ENCODE data around the gene FRMD3.
"Not testable (repeated sequence)": the region's sequence is repeated elsewhere in the genome, so short reads cannot be mapped to it uniquely, and the experiment has no call there.

The FRMD3 gene

DNA sequence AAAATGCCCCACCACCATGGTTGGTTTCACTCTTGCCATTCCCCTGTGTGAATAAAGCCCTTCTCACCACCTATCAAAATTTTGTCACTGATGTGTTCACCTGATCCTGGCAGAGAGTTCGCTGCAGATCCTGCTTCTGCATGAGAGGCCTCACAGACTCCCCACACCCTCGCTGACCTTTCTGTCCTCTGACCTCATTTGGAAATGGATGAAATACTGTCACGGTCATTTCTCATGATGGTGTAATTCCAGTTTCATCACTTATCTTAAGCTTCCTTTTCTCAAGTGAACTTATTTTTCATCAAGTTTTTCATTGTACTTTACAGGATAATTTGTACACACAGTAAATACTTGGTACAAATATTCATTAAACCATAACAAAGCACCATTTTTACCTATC is 131.3 kb downstream of the FRMD3 start:
- no peak for DNase-seq (ENCODE audit: low read depth, low spot score)
- no peak overlapping the region for H3K27ac ChIP-seq

DNA sequence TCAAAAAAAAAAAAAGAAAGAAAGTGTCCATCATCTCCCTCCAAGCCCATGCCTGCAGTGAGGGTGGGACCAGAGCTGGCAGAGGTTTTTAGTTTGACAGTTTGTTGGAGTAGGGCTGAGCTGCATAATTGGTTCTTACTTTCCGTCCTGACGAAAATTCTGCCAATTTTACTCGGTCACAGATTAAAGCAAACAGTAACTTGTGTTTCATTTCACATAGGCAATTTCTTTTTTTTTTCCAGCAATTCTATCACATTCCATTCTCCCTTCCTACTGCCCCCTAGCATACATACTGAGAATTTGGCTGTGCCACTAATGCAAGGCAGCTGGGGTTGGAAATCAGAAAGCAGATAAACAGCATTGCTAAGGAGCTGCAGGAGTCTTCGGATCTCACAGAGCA is 132.4 kb downstream of the FRMD3 start:
- no peak overlapping the region for H3K27ac ChIP-seq
- no peak for DNase-seq (ENCODE audit: low read depth, low spot score)

- H3K27ac ChIP-seq = no peak overlapping the region
- no peak for DNase-seq (ENCODE audit: low read depth, low spot score)
Observed at GRCh38 chr9:83403527-83404238, 134.5 kb downstream of the FRMD3 start.

- DNase-seq (ENCODE audit: low read depth, low spot score) = no peak
Observed at GRCh38 chr9:83401328-83401900, 136.8 kb downstream of the FRMD3 start.

GRCh38 chr9:83396813-83397212 is 141.4 kb downstream of the FRMD3 start:
- no peak for DNase-seq (ENCODE audit: low read depth, low spot score)
- H3K27ac ChIP-seq = no peak overlapping the region

More at GRCh38 chr9:83401328-83401900, 136.8 kb downstream of the FRMD3 start:
- no peak overlapping the region for H3K27ac ChIP-seq

- H3K27ac ChIP-seq = no peak overlapping the region
- no peak for DNase-seq (ENCODE audit: low read depth, low spot score)
Observed at GRCh38 chr9:83396342-83396741, 141.9 kb downstream of the FRMD3 start.

DNA sequence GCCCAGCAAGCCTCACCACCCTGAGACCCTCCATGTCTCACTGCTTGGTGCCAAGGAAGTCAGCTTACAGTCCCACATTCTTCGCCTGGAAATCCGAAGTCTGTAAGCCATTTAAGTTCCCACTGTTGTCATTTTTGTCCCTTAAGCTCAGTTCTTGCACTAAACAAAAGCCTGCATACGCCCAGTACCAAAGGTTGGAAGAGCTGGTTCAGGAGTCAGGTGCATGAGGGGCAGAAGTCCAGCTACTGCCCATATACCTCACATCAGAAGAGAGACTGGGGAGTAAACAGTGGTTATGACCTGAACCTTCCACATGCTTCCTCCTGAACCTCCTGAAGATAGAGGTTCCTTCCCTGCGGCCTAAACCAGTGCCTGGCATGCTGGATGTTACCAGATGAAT is 146.0 kb downstream of the FRMD3 start:
- no peak for DNase-seq (ENCODE audit: low read depth, low spot score)
- H3K27ac ChIP-seq = no peak overlapping the region

DNA sequence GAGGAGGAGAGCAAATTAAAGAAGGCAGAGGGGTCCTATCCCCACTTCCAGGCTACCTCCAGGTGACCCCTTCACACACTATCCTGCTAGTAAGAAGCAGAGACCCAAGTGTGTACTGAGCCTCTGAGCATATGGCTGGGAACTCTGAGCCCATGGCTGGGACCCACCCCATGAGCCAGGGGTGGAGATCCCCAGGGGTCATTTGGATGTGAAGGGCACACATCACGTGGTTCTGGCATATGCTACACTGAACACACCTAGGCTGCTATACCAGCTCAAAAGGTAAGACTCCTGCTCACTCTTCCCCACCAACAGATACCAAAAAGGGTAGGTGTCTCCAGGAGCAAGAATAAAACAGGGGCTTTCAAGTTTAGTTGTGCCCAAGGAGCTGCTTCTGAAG is 149.9 kb downstream of the FRMD3 start:
- no peak overlapping the region for H3K27ac ChIP-seq
- DNase-seq (ENCODE audit: low read depth, low spot score) = no peak

- DNase-seq (ENCODE audit: low read depth, low spot score) = no peak
Observed at GRCh38 chr9:83387401-83388185, 150.6 kb downstream of the FRMD3 start.

GRCh38 chr9:83385317-83385716 is 152.9 kb downstream of the FRMD3 start:
- no peak for DNase-seq (ENCODE audit: low read depth, low spot score)
- H3K27ac ChIP-seq = no peak overlapping the region

More at GRCh38 chr9:83387401-83388185, 150.6 kb downstream of the FRMD3 start:
- H3K27ac ChIP-seq = no peak overlapping the region

GRCh38 chr9:83384214-83384613 is 154.0 kb downstream of the FRMD3 start:
- H3K27ac ChIP-seq = no peak overlapping the region
- no peak for DNase-seq (ENCODE audit: low read depth, low spot score)

DNA sequence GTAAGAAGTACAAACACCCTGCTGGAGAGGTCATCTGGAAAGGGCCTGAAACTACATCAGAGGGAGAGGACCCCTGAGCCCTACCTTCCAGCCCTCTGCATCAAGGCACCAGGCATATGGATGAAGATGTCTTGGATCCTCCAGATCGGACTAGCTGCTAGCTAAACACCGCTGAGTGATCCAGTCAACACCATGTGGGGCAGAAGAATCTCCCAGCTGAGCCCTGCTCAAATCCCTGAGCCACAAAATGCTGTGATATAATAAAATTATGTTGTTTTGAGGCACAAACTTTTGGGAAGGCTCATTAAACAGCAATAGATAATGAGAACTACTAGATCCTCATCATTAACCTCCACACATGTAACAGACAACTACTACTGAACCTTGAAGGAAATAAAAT is 155.2 kb downstream of the FRMD3 start:
- no peak overlapping the region for H3K27ac ChIP-seq
- no peak for DNase-seq (ENCODE audit: low read depth, low spot score)

- no peak for DNase-seq (ENCODE audit: low read depth, low spot score)
- H3K27ac ChIP-seq = no peak overlapping the region
Observed at GRCh38 chr9:83382421-83382820, 155.8 kb downstream of the FRMD3 start.

GRCh38 chr9:83379045-83379444 is 159.2 kb downstream of the FRMD3 start:
- DNase-seq (ENCODE audit: low read depth, low spot score) = no peak
- H3K27ac ChIP-seq = no peak overlapping the region

DNA sequence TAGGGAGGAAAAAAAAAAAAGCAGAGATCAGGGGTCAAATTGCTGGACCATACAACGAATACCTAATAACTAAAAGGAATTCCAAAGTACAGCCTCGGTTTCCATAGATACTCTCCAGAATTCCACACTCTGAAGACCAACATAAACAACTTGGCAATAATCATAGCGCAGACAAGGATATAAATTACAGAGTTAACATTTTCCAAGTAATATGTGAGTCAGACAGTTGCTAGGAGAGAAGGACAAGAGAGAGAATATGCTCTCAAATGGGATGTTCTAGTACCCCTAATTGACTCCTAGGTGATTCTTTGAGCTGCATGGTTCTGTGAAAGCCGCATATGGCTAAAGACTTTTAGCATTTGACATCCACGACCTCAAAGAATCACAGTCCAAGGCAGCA is 165.2 kb downstream of the FRMD3 start:
- no peak overlapping the region for H3K27ac ChIP-seq
- DNase-seq (ENCODE audit: low read depth, low spot score) = no peak

DNA sequence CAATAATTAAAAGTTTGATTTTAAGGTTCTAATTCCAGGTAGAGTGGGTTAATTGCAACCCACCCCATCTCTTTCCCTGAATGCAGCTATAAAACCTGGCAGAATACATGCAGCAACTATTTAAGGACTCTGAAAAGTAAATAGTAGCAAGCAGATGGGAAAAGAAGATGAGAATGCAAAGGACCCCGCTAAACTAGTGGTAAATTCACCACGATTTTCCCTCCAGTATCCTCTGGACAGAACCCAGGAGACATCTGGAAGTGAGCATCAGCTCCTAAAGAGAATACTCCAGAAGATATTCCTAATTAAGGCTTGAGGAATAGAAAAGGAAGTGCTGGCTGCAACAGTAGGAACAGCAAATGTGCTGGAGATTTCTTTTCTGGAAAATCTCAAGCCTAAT is 170.9 kb downstream of the FRMD3 start:
- no peak for DNase-seq (ENCODE audit: low read depth, low spot score)
- no peak overlapping the region for H3K27ac ChIP-seq

- no peak overlapping the region for H3K27ac ChIP-seq
- DNase-seq (ENCODE audit: low read depth, low spot score) = no peak
Observed at GRCh38 chr9:83362341-83362995, 175.7 kb downstream of the FRMD3 start.

DNA sequence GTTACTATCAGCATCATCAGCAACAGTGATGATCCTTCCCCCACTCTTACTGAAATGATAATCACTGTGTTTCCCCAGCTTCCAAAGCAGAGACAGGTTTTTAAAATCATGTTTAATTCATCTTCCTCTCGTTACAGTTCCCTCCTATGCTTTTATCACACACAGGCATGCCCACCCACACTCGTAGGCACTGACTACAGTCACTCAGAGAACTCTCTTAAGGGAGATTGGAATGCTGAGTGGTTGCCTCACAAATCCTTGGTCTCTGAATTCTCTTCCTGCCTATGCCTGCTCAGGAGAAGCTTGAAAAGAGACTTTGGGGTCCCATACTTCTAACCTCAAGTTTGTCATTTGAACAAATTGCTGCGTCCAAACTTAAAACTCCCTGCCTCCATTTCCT is 179.2 kb downstream of the FRMD3 start:
- H3K27ac ChIP-seq = no peak overlapping the region
- DNase-seq (ENCODE audit: low read depth, low spot score) = no peak

GRCh38 chr9:83358493-83358892 is 179.7 kb downstream of the FRMD3 start:
- DNase-seq (ENCODE audit: low read depth, low spot score) = not testable (repeated sequence)

DNA sequence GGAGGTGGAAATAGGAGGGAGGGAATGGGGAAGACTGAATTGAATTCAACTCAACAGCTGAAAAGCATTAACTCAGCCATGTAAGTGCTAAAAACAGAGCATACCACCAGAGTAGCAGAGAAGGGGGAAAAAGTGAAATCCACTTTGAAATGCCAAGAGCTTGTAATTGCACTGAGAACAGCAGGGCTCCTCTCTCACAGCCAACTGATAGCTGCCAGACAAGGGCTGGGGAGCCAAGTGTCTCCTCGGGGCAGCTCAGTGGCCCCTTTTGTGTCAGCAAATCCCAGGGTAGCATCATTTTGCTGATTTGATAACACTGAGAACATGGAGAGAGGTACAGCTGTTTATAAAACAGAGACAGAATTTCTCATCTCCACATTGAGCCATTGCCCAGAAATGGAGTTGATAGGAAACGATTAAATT is 182.5 kb downstream of the FRMD3 start:
- no peak for DNase-seq (ENCODE audit: low read depth, low spot score)
- no peak overlapping the region for H3K27ac ChIP-seq

More at GRCh38 chr9:83358493-83358892, 179.7 kb downstream of the FRMD3 start:
- not testable (repeated sequence) for H3K27ac ChIP-seq

DNA sequence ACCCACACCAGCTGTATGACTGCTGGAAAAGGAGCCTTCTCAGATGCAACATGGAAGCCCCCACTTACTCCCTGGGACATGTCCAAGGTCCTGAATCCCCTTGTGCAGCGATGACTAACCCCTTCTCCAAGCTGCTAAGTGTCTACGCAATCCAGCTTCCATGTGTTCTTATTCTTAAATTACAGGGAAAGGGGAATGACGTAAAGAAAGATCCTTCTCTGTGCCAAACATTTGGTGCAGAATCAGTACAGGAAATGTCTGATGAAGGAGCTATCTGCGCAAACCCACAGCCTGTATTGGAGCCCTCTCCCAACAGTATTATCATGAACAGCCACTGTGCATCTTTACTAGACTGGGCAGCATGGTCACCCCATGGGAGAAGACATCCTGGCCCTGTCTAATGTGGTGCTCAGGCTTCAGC is 183.2 kb downstream of the FRMD3 start:
- DNase-seq (ENCODE audit: low read depth, low spot score) = no peak
- H3K27ac ChIP-seq = no peak overlapping the region

Data from epithelial cell of prostate (primary cell).